Measurements from ENCODE around the gene PPFIA4.

- no peak for TF ChIP-seq CTCF (IDR thresholded peaks at IDR 0.05 in 8 of 11, conservative IDR thresholded peaks at IDR 0.05 in 3 of 11)
- TF ChIP-seq POLR2AphosphoS5 (IDR thresholded peaks at IDR 0.05): no peak
- TF ChIP-seq POLR2A (IDR thresholded peaks at IDR 0.05): no peak
Measured at GRCh38 chr1:203055161-203055799, 29.0 kb downstream of the PPFIA4 start.

All from spleen (tissue), 7 donors.